ENCODE data around the gene TEAD2.

DNA sequence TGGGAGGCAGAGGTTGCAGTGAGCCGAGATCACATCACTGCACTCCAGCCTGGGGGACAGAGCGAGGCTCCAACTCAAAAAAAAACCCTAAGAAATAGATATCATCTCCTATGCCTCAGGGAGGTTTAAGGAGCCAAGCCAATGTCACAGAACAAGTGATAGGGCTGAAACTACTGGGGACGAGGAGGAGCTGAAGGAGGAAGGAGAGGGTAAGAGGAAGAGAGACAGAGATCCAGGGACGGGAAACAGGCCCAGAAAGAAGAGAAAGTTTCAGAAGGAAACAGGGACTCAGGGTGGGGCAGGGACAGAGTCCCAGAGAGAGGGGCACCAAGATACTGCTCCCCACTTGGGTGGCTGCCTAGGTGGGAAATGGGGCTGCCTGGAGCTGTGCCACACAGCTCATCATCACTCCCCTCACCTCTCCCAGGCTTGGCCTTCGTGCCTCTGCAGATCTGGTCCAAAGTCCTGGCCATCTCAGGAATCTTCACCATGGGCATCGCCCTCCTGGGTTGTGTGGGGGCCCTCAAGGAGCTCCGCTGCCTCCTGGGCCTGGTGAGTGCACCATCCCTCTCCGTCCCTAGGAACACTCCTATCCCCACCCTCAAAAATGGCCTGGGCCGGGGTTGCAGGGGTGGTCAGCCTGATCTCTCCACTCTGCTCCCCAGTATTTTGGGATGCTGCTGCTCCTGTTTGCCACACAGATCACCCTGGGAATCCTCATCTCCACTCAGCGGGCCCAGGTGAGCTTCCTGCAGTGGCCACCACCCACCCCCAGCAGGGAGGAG lies 25.5 kb downstream of the TEAD2 start:
- no peak for TF ChIP-seq CTCF (conservative IDR thresholded peaks at IDR 0.05; ENCODE audit: low read length)
- TF ChIP-seq EZH2phosphoT487 (IDR thresholded peaks at IDR 0.05; ENCODE audit: borderline replicate concordance) = no peak
